H1 (cell line): ENCODE measurements around the gene SPI1. TPM values are rescaled to one million over a fixed set of nuclear protein-coding genes. Genes with fewer than 3 reads are reported as not detected.

Source experiments
- CTCF ChIA-PET: fragments of 300-600 bp; sonication (Branson Sonifier 250); formaldehyde crosslinking; loops from one replicate; lab custom pipeline; 2021; ENCODE audit not compliant: partially characterized antibody; lab: Charles Lee
- POLR2A ChIA-PET: fragments of 300-600 bp; sonication (Branson Sonifier 250); formaldehyde crosslinking; loops from one replicate; lab custom pipeline; 2021; ENCODE audit warnings: inconsistent platforms; ENCODE audit not compliant: partially characterized antibody; lab: Charles Lee
- DNase-seq, 2 experiments: peaks; one replicate each; pipeline versions ENCODE4 v3.0.0 to v3.0.0-alpha.2; 2010 to 2022; ENCODE audit warnings: low spot score in 2 of 2, low read depth in 1 of 2, mixed read lengths in 1 of 2
- FAIRE-seq: peaks from 2 replicates; lab custom pipeline; 2011; peaks lifted over from hg19 to GRCh38; lab: Jason Lieb, UNC
- H2AFZ ChIP-seq: 2 replicates; pipeline ENCODE4 v1.8.1; 2012; ENCODE audit warnings: low read length, inconsistent platforms
- H2AK5ac ChIP-seq: 2 replicates; pipeline ENCODE4 v1.6.1; 2013; ENCODE audit warnings: low read depth, low read length
- H2BK120ac ChIP-seq: replicated peaks from 2 replicates; pipeline ENCODE3; 2013; ENCODE audit warnings: low read depth, low read length, inconsistent platforms
- H2BK12ac ChIP-seq: 2 replicates; pipeline ENCODE4 v1.6.1; 2013; ENCODE audit warnings: low read depth, low read length
- H2BK15ac ChIP-seq: 2 replicates; pipeline ENCODE4 v1.6.1; 2013; ENCODE audit warnings: low read length
- H2BK20ac ChIP-seq: 2 replicates; pipeline ENCODE4 v1.6.1; 2013; ENCODE audit warnings: low read length
- H2BK5ac ChIP-seq: 2 replicates; pipeline ENCODE4 v1.6.1; 2013; ENCODE audit warnings: low read depth, low read length
- H3K14ac ChIP-seq: 2 replicates; pipeline ENCODE4 v1.6.1; 2013; ENCODE audit warnings: inconsistent platforms; ENCODE audit not compliant: insufficient read length
- H3K18ac ChIP-seq: 2 replicates; pipeline ENCODE4 v1.6.1; 2013; ENCODE audit warnings: low read length; ENCODE audit errors: extremely low read depth
- H3K23ac ChIP-seq: 2 replicates; pipeline ENCODE4 v1.6.1; 2013; ENCODE audit warnings: inconsistent platforms; ENCODE audit not compliant: insufficient read length
- H3K23me2 ChIP-seq: 2 replicates; pipeline ENCODE4 v1.6.1; 2013; ENCODE audit warnings: low read depth, low read length
- H3K27ac ChIP-seq: 2 replicates; pipeline ENCODE4 v1.6.1; 2011; ENCODE audit warnings: low read depth, low read length, inconsistent platforms
- H3K27me3 ChIP-seq, 4 experiments: replicated peaks in 1 of 4; 1 replicate in 1 of 4; 2 replicates in 3 of 4; pipeline versions ENCODE4 v1.6.1 to v1.8.1; 2011 to 2013; ENCODE audit warnings: low read length in 3 of 4, mild to moderate bottlenecking in 3 of 4, inconsistent platforms in 2 of 4, mixed read lengths in 2 of 4, moderate library complexity in 1 of 4; ENCODE audit not compliant: control insufficient read depth in 3 of 4, insufficient read depth in 3 of 4; ENCODE audit errors: extremely low read depth in 1 of 4
- H3K36me3 ChIP-seq, 4 experiments: 2 replicates each; pipeline versions ENCODE4 v1.6.1 to v1.8.1; 2011 to 2013; ENCODE audit warnings: mild to moderate bottlenecking in 4 of 4, low read length in 3 of 4, moderate library complexity in 2 of 4, control low read depth in 1 of 4, inconsistent platforms in 1 of 4; ENCODE audit not compliant: insufficient read depth in 4 of 4, control insufficient read depth in 2 of 4
- H3K4ac ChIP-seq: replicated peaks from 2 replicates; pipeline ENCODE3; 2013; ENCODE audit warnings: low read length, low read depth, mixed read lengths, inconsistent platforms; ENCODE audit not compliant: insufficient read length
- H3K4me1 ChIP-seq, 4 experiments: replicated peaks in 1 of 4; 1 replicate in 1 of 4; 2 replicates in 3 of 4; pipeline versions ENCODE4 v1.6.1 to v1.8.1; 2011 to 2013; ENCODE audit warnings: low read length in 3 of 4, inconsistent platforms in 2 of 4, mixed read lengths in 1 of 4; ENCODE audit not compliant: insufficient read depth in 4 of 4, control insufficient read depth in 3 of 4
- H3K4me2 ChIP-seq, 2 experiments: 2 replicates each; pipeline versions ENCODE4 v1.6.1 to v1.8.1; 2011 to 2013; ENCODE audit warnings: low read depth in 2 of 2, low read length in 2 of 2, control low read depth in 1 of 2, inconsistent platforms in 1 of 2, mild to moderate bottlenecking in 1 of 2; ENCODE audit not compliant: insufficient read depth in 1 of 2
- H3K4me3 ChIP-seq, 4 experiments: fragments of 200-600, 300-600 bp in 1 of 4; sonication (generic), shearing (Covaris generic), sonication (Bioruptor Twin) in 1 of 4; 2 replicates each; pipeline versions ENCODE4 v1.5.1 to v1.8.1; 2011 to 2016; ENCODE audit warnings: low read length in 4 of 4, low read depth in 3 of 4, control low read depth in 2 of 4, inconsistent platforms in 2 of 4, mild to moderate bottlenecking in 2 of 4, mixed read lengths in 1 of 4, moderate library complexity in 1 of 4; ENCODE audit not compliant: insufficient read depth in 2 of 4; ENCODE audit errors: extremely low read depth in 1 of 4
- H3K56ac ChIP-seq: replicated peaks from 2 replicates; pipeline ENCODE3; 2013; ENCODE audit warnings: low read depth, mild to moderate bottlenecking, mixed read lengths, low read length, inconsistent platforms; ENCODE audit not compliant: insufficient read length
- H3K79me1 ChIP-seq: 2 replicates; pipeline ENCODE4 v1.6.1; 2013; ENCODE audit warnings: low read depth, low read length, control low read depth
- H3K79me2 ChIP-seq, 2 experiments: 2 replicates each; pipeline versions ENCODE4 v1.6.1 to v1.8.1; 2012 to 2013; ENCODE audit warnings: low read length in 2 of 2, mild to moderate bottlenecking in 2 of 2, inconsistent platforms in 1 of 2; ENCODE audit not compliant: insufficient read depth in 2 of 2, control insufficient read depth in 1 of 2
- H3K9ac ChIP-seq, 4 experiments: replicated peaks in 1 of 4; 1 replicate in 1 of 4; 2 replicates in 3 of 4; pipeline versions ENCODE4 v1.6.1 to v1.8.1; 2011 to 2013; ENCODE audit warnings: low read depth in 3 of 4, low read length in 3 of 4, control low read depth in 2 of 4, mild to moderate bottlenecking in 2 of 4, moderate library complexity in 2 of 4, inconsistent platforms in 1 of 4; ENCODE audit errors: extremely low read depth in 1 of 4
- H3K9me3 ChIP-seq, 2 experiments: 2 replicates each; pipeline versions ENCODE4 v1.6.1 to v1.8.1; 2012 to 2013; ENCODE audit warnings: mild to moderate bottlenecking in 2 of 2, moderate library complexity in 2 of 2, control low read depth in 1 of 2, inconsistent platforms in 1 of 2, low read depth in 1 of 2, low read length in 1 of 2, mixed read lengths in 1 of 2; ENCODE audit not compliant: insufficient read depth in 2 of 2
- H4K20me1 ChIP-seq, 2 experiments: replicated peaks in 1 of 2; 2 replicates each; pipeline versions ENCODE3 to v1.8.1; 2011 to 2013; ENCODE audit warnings: inconsistent platforms in 2 of 2, low read length in 2 of 2, mild to moderate bottlenecking in 1 of 2; ENCODE audit not compliant: insufficient read depth in 2 of 2, control insufficient read depth in 1 of 2
- H4K5ac ChIP-seq: 2 replicates; pipeline ENCODE4 v1.6.1; 2013; ENCODE audit warnings: low read length, low read depth, mixed read lengths, inconsistent platforms; ENCODE audit not compliant: insufficient read length
- H4K8ac ChIP-seq: 2 replicates; pipeline ENCODE4 v1.8.0; 2013; ENCODE audit warnings: mild to moderate bottlenecking, moderate library complexity, low read length, inconsistent platforms; ENCODE audit not compliant: insufficient read depth; ENCODE audit errors: extremely low read depth
- H4K91ac ChIP-seq: replicated peaks from 2 replicates; pipeline ENCODE3; 2013; ENCODE audit warnings: low read length, mixed read lengths, inconsistent platforms; ENCODE audit not compliant: insufficient read length
- CBX5 ChIP-seq: fragments of 300-800, 300-1000 bp; sonication (generic); IDR thresholded peaks from 2 replicates; pipeline ENCODE4 v1.7.1; 2016; ENCODE audit warnings: antibody characterized with exemption, low read length, low read depth
- E2F6 ChIP-seq: IDR thresholded peaks from 2 replicates; pipeline ENCODE4 v1.6.1; 2012; ENCODE audit warnings: inconsistent platforms
- NANOG ChIP-seq: IDR thresholded peaks from 2 replicates; pipeline ENCODE4 v1.6.1; 2011; ENCODE audit warnings: low read length, low read depth, mild to moderate bottlenecking, inconsistent platforms; ENCODE audit not compliant: insufficient read depth, poor library complexity, severe bottlenecking
- PHF8 ChIP-seq: fragments of 200-600 bp; sonication (generic); conservative IDR thresholded peaks from 2 replicates; pipeline ENCODE4 v1.7.1; 2012; ENCODE audit warnings: low read depth, mild to moderate bottlenecking, inconsistent platforms, low read length, moderate library complexity
- SIN3A ChIP-seq, 2 experiments: IDR thresholded peaks in 1 of 2; conservative IDR thresholded peaks in 1 of 2; 2 replicates each; pipeline ENCODE4 v1.6.1; 2011 to 2012; ENCODE audit warnings: low read length in 2 of 2, improper control_type of control experiment in 1 of 2, low read depth in 1 of 2, mild to moderate bottlenecking in 1 of 2
- SIX5 ChIP-seq: IDR thresholded peaks from 2 replicates; pipeline ENCODE4 v1.6.1; 2011; ENCODE audit warnings: mild to moderate bottlenecking, low read depth, low read length
- SP4 ChIP-seq: IDR thresholded peaks from 2 replicates; pipeline ENCODE4 v1.6.1; 2012; ENCODE audit warnings: low read length, inconsistent platforms
- SRF ChIP-seq: IDR thresholded peaks from 2 replicates; pipeline ENCODE4 v1.6.1; 2011; ENCODE audit warnings: mild to moderate bottlenecking, low read depth, low read length, moderate library complexity
- TAF1 ChIP-seq: IDR thresholded peaks from 2 replicates; pipeline ENCODE4 v1.6.1; 2011; ENCODE audit warnings: mild to moderate bottlenecking, low read depth, low read length
- TBP ChIP-seq: IDR thresholded peaks from 2 replicates; pipeline ENCODE4 v1.6.1; 2011; ENCODE audit warnings: low read depth, low read length, improper control_type of control experiment
- WGBS, 2 experiments: shearing (Covaris generic) in 1 of 2; methylation state at CpG; one replicate each; pipeline versions ENCODE4 v1.1.6 to v1.1.7; 2013 to 2015; ENCODE audit warnings: low lambda C conversion rate in 2 of 2, mixed read lengths in 2 of 2, inconsistent platforms in 1 of 2, low coverage in 1 of 2, missing lambda C conversion rate in 1 of 2; ENCODE audit not compliant: insufficient replicate concordance in 2 of 2, insufficient coverage in 1 of 2, insufficient read length in 1 of 2; ENCODE audit errors: extremely low coverage in 1 of 2, missing lambda C conversion rate in 1 of 2; 5-methylcytosine and 5-hydroxymethylcytosine counted together
- polyA plus RNA-seq, 7 experiments: library from polyadenylated mRNA; depleted of rRNA in 3 of 7; stranded (reverse) in 5 of 7; unstranded in 2 of 7; fragments of >200 nt in 5 of 7; fragments of 200-250 nt in 2 of 7; gene quantifications; 1 replicate in 5 of 7; 2 replicates in 1 of 7; 4 replicates in 1 of 7; pipeline versions ENCODE4 v1.2.1 to v1.2.3, GENCODE V29; 2011 to 2013; ENCODE audit warnings: missing spikeins in 2 of 7, mixed read lengths in 2 of 7
- total RNA-seq: library from RNA; stranded (reverse); fragmentation: NEBNext Ultra II Directional; extraction: Animal tissue kit (Norgen Biotek cat#: 25700); gene quantifications from 2 replicates; pipeline ENCODE4 v1.2.1, GENCODE V29; 2021

Gene SPI1
- total and polyA plus RNA-seq, 2 of the 8 experiments (the other 6 are each of a cell fraction or from before 2014, with no cell fraction given) = 0.12 TPM; not detected in 1

- Histone ChIP-seq H4K91ac (peak within 1 kb of the TSS; percentile 91), H3K79me2 (no peaks in the 10 kb centered on the region; a peak in 1 of 4 replicates), H2BK12ac (peak within 1 kb of the TSS; percentile 92), H3K56ac (peak within 1 kb of the TSS; percentile 90), H3K27ac (peak within 1 kb of the TSS; percentile 86), H2BK120ac (no peak within 1 kb of the TSS), H2BK5ac (peak within 1 kb of the TSS; percentile 88), H3K27me3 (no peaks in the 10 kb centered on the region), H4K5ac (peak within 1 kb of the TSS; percentile 93), H3K14ac (peak within 1 kb of the TSS; percentile 10), H3K23ac (peak within 1 kb of the TSS; percentile 62), H3K4me1 (peaks cover 5 to 13% (median 9%) of the 10 kb centered on the region in 4 experiments), H4K20me1 (no peaks in the 10 kb centered on the region), H3K9ac (peak within 1 kb of the TSS; percentile 61 to 84 (median 70)), H4K8ac (peak within 1 kb of the TSS; percentile 87), H3K23me2 (peaks cover 11% of the 10 kb centered on the region), H3K9me3 (no peaks in the 10 kb centered on the region), H3K4me2 (peak within 1 kb of the TSS; percentile 81 to 91), H2AK5ac (peak within 1 kb of the TSS; percentile 95), H3K18ac (peak within 1 kb of the TSS; percentile 95), H3K79me1 (no peaks in the 10 kb centered on the region), H3K4ac (peak within 1 kb of the TSS; percentile 94), H3K4me3 (peak within 1 kb of the TSS; percentile 63 to 79 (median 74)), H2BK15ac (peak within 1 kb of the TSS; percentile 74; the same call in 1 of the 2 replicates), H2BK20ac (peak within 1 kb of the TSS; percentile 95; the same call in 1 of the 2 replicates), H2AFZ (peak within 1 kb of the TSS; percentile 31; the same call in 1 of the 2 replicates), H3K36me3 (no peaks in the 10 kb centered on the region)
- FAIRE-seq (no peak), DNase-seq (peak; percentile 81 to 95)
- WGBS, 2 experiments = 4% methylated on average over 52 of the region's 70 CpGs; no CpG with 5 or more reads in 1 of the 2 experiments
- ChIA-PET CTCF (interaction anchor here (0.6 to 6.2 kb wide), 23 partner anchors 8 to 167 kb away, joined by 3 to 59 read pairs (median 3); partner anchors contain the start of gene PSMC3), POLR2A (interaction anchor here (1.2 to 12.8 kb wide), 10 partner anchors 8 to 186 kb away, joined by 3 to 140 read pairs (median 4); partner anchors contain the start of genes C1QTNF4, PSMC3 and SPI1)
- TF ChIP-seq TAF1 = peak; percentile 84
- TF ChIP-seq TBP = peak; percentile 70
- no peak for TF ChIP-seq CBX5
- peak; percentile 65; the same call in 1 of the 2 replicates for TF ChIP-seq SP4
- peak; percentile 69 for TF ChIP-seq SRF
- peak; percentile 2 for TF ChIP-seq NANOG
- peak in 1 of 2 experiments; percentile 75; a peak in 1 of 4 replicates for TF ChIP-seq SIN3A (conservative IDR thresholded peaks at IDR 0.05 in 1 of 2, IDR thresholded peaks at IDR 0.05 in 1 of 2; ENCODE audit: low read depth in 1 of 2, low read length in 2 of 2)
- TF ChIP-seq SIX5 = 0 out of 2 replicates have a peak, but pooled peaks have one; percentile 27
- peak; percentile 20; the same call in 1 of the 2 replicates for TF ChIP-seq E2F6
- TF ChIP-seq PHF8 = peak; percentile 90
Measured at GRCh38 chr11:47407746-47408590, 29.6 kb upstream of the SPI1 start, which contains the start of gene SLC39A13. TSS of gene SLC39A13 (plus strand) at chr11:47408590. CDS start at chr11:47410095, 1,505 bp downstream.
